Heart left ventricle (tissue), 16 donors: Measurements from ENCODE around the gene CACNB4. TPM values are rescaled to one million over a fixed set of nuclear protein-coding genes. Genes with fewer than 3 reads are reported as not detected.

Experiments used
- ATAC-seq, 4 donors: fragments of 200-7000 bp; cut with Tn5 transposase; one replicate each; pipeline ENCODE4 v1.9.1; 2020 to 2022; ENCODE audit warnings: moderate library complexity in 4 of 4, mild to moderate bottlenecking in 3 of 4, moderate number of reproducible peaks in 1 of 4
- DNase-seq, 5 donors: peaks; one replicate each; pipeline ENCODE4 v3.0.0-alpha.2; 2020
- H3K27ac ChIP-seq, 12 donors: fragments of 200-600 bp; sonication (generic) in 4 of 12; one replicate each; pipeline versions ENCODE4 v1.5.0 to v1.8.0; 2016 to 2022; ENCODE audit warnings: mild to moderate bottlenecking in 2 of 12
- H3K27me3 ChIP-seq, 9 donors: fragments of 200-600 bp; sonication (generic) in 2 of 9; one replicate each; pipeline versions ENCODE4 v1.5.1 to v1.8.0; 2016 to 2022; ENCODE audit warnings: mild to moderate bottlenecking in 3 of 9
- H3K36me3 ChIP-seq, 9 donors: fragments of 200-600 bp; sonication (generic) in 2 of 9; one replicate each; pipeline versions ENCODE4 v1.5.0 to v1.8.0; 2018 to 2022; ENCODE audit warnings: mild to moderate bottlenecking in 2 of 9
- H3K4me1 ChIP-seq, 12 donors: fragments of 200-600 bp; sonication (generic) in 4 of 12; one replicate each; pipeline versions ENCODE4 v1.5.0 to v1.8.0; 2016 to 2022; ENCODE audit warnings: mild to moderate bottlenecking in 3 of 12
- H3K4me3 ChIP-seq, 12 donors: fragments of 200-600 bp; sonication (generic) in 4 of 12; one replicate each; pipeline versions ENCODE4 v1.5.0 to v1.8.0; 2017 to 2022; ENCODE audit warnings: mild to moderate bottlenecking in 9 of 12, moderate library complexity in 4 of 12
- H3K9me3 ChIP-seq, 12 donors: fragments of 200-600 bp; sonication (generic) in 4 of 12; one replicate each; pipeline versions ENCODE4 v1.5.0 to v1.8.0; 2016 to 2022; ENCODE audit warnings: mild to moderate bottlenecking in 1 of 12
- CTCF ChIP-seq, 12 donors: fragments of 200-600 bp; sonication (generic) in 4 of 12; IDR thresholded peaks; one replicate each; pipeline versions ENCODE4 v1.5.0 to v1.8.0; 2018 to 2022; ENCODE audit warnings: antibody characterized with exemption in 12 of 12, mild to moderate bottlenecking in 5 of 12
- POLR2A ChIP-seq, 2 donors: fragments of 450-650 bp; IDR thresholded peaks; one replicate each; pipeline ENCODE4 v1.6.1; 2017; ENCODE audit warnings: antibody characterized with exemption in 2 of 2, mild to moderate bottlenecking in 2 of 2, moderate library complexity in 2 of 2
- WGBS, 4 donors: extraction: QIAGEN DNeasy Blood & Tissue Kit in 2 of 4; methylation state at CpG; one replicate each; pipeline versions ENCODE4 v1.1.5 to v1.1.7; 2013 to 2018; 5-methylcytosine and 5-hydroxymethylcytosine counted together
- intact Hi-C, 10 donors: fragments of 100-400 bp; cut with DNase I; formaldehyde crosslinking; loops; one replicate each; pipeline versions ENCODE4 v1.11.1 to v1.14.2; 2022
- polyA plus RNA-seq, 2 donors: library from polyadenylated mRNA; stranded (reverse); fragments of 200-250 nt; gene quantifications; one replicate each; pipeline ENCODE4 v1.2.3, GENCODE V29; 2013
- total RNA-seq, 9 donors: library from RNA; depleted of rRNA in 2 of 9; stranded (reverse); fragments of >200 nt in 2 of 9; fragmentation: NEBNext Ultra II Directional in 3 of 9; extraction: Animal tissue kit (Norgen Biotek cat#: 25700) in 3 of 9; gene quantifications; one replicate each; pipeline versions ENCODE4 v1.1.0 to v1.2.4, GENCODE V29; 2016 to 2023
- donor health status: ischemic (EF 13 %, LVEDD 7.1; RV severe dilation, severe dysfunction).
- donor health status: healthy with polysubstance abuse.
- donor health status: DM: no; HTN: yes; CAD: no.
- donor health status: DM: no; HTN: no; CAD: no.
- donor health status: ischemic (EF 25% LVEDD 6.9; RV normal size, moderate dysfunction).
- donor health status: ischemic (EF 25% LVEDD 5.7; RV mildly dilated, moderate dysfunction).
- donor health status: healthy.
- donor health status: DM: yes; HTN: yes; CAD: no.
- donor health status: ischemic (EF 35%, LVEDD 5.7; RV mildly dilated, moderate dysfunction).
- donor health status: nonischemic (EF 11% LVEDD 7.7; RV severe dilation, severe dysfunction).
- donor health status: DM: yes; HTN: yes; CAD: no.
- donor health status: PGD.
- donor health status: ischemic (EF 29% LVEDD 5.4; RV normal size, mild dysfunction).
- donor health status: nonischemic (EF 23%, LVEDD 6.1; RV moderate dilation, normal function).

Gene CACNB4
- total and polyA plus RNA-seq, 11 donors = 0.03 to 1.5 (median 0.39) TPM

- TF ChIP-seq POLR2A (IDR thresholded peaks at IDR 0.05) (no peak), CTCF (IDR thresholded peaks at IDR 0.05) (no peak)
- intact Hi-C loops = no loop called here
- no peak overlapping the region for H3K27ac ChIP-seq
- WGBS, 4 donors = 85 to 90% (median 88%) methylated on average over 8 of the region's 8 CpGs
- no peak overlapping the region for H3K4me3 ChIP-seq
- DNase-seq (no peak), ATAC-seq (no peak)
- H3K27me3 ChIP-seq = no peaks in the 10 kb centered on the region
- peaks cover 0 to 12% (median 0%) of the 10 kb centered on the region in 12 donors for H3K4me1 ChIP-seq
- no peaks in the 10 kb centered on the region for H3K36me3 ChIP-seq
- peaks cover 0 to 6% (median 0%) of the 10 kb centered on the region in 12 donors for H3K9me3 ChIP-seq
Observed at GRCh38 chr2:152055366-152056108, 43.3 kb downstream of the CACNB4 start.

- H3K27me3 ChIP-seq = no peaks in the 10 kb centered on the region
- no peak for TF ChIP-seq POLR2A (IDR thresholded peaks at IDR 0.05)
- TF ChIP-seq CTCF (IDR thresholded peaks at IDR 0.05) = no peak
- peaks cover 0 to 6% (median 0%) of the 10 kb centered on the region in 12 donors for H3K9me3 ChIP-seq
- WGBS, 4 donors = 28 to 51% (median 47%) methylated on average over 2 of the region's 2 CpGs
- no peak for DNase-seq
- H3K36me3 ChIP-seq = no peaks in the 10 kb centered on the region
- peaks cover 0 to 12% (median 0%) of the 10 kb centered on the region in 12 donors for H3K4me1 ChIP-seq
- peak in 1 of 4 donors; percentile 24 for ATAC-seq
- intact Hi-C loops = no loop called here
- H3K27ac ChIP-seq = no peak overlapping the region
- H3K4me3 ChIP-seq = no peak overlapping the region
Observed at GRCh38 chr2:152054593-152054992, 44.3 kb downstream of the CACNB4 start.

GRCh38 chr2:152051436-152051835 is 47.4 kb downstream of the CACNB4 start:
- no peak for DNase-seq
- Histone ChIP-seq H3K27ac (no peak overlapping the region), H3K36me3 (no peaks in the 10 kb centered on the region), H3K9me3 (no peaks in the 10 kb centered on the region), H3K4me3 (no peak overlapping the region), H3K27me3 (no peaks in the 10 kb centered on the region), H3K4me1 (peaks cover 0 to 12% (median 0%) of the 10 kb centered on the region in 12 donors)
- TF ChIP-seq CTCF (IDR thresholded peaks at IDR 0.05) = no peak
- no peak for TF ChIP-seq POLR2A (IDR thresholded peaks at IDR 0.05)
- intact Hi-C loops = no loop called here
- ATAC-seq = no peak
- 89 to 92% (median 92%) methylated on average over 3 of the region's 3 CpGs for WGBS, 4 donors

- Histone ChIP-seq H3K27me3 (no peaks in the 10 kb centered on the region), H3K9me3 (no peaks in the 10 kb centered on the region), H3K27ac (no peak overlapping the region), H3K4me3 (no peak overlapping the region), H3K36me3 (no peaks in the 10 kb centered on the region), H3K4me1 (peaks cover 0 to 12% (median 0%) of the 10 kb centered on the region in 12 donors)
- ATAC-seq (no peak), DNase-seq (no peak)
- 92 to 95% (median 94%) methylated on average over 6 of the region's 6 CpGs for WGBS, 4 donors
- TF ChIP-seq CTCF (IDR thresholded peaks at IDR 0.05) (no peak), POLR2A (IDR thresholded peaks at IDR 0.05) (no peak)
- intact Hi-C loops = no loop called here
Observed at GRCh38 chr2:152050915-152051314, 47.9 kb downstream of the CACNB4 start.
